RWPE2 (cell line): ENCODE data around the gene HBG1.

Experiments
- ATAC-seq: fragments of 200-7000 bp; cut with Tn5 transposase; 3 replicates; pipeline ENCODE4 v1.9.1; 2021; ENCODE audit warnings: low read depth
- DNase-seq: peaks from one replicate; pipeline ENCODE4 v3.0.0-alpha.2; 2020; ENCODE audit warnings: low spot score
- H3K27ac ChIP-seq: fragments of 450-650 bp; 2 replicates; pipeline ENCODE4 v1.5.1; 2017; ENCODE audit warnings: mild to moderate bottlenecking; ENCODE audit not compliant: poor library complexity, severe bottlenecking
- H3K27me3 ChIP-seq: fragments of 250-450 bp; sonication (Bioruptor Pico); 2 replicates; pipeline ENCODE4 v1.5.1; 2021; ENCODE audit warnings: mild to moderate bottlenecking, moderate library complexity; ENCODE audit not compliant: insufficient read depth, poor library complexity, severe bottlenecking
- H3K36me3 ChIP-seq: fragments of 250-450 bp; sonication (Bioruptor Pico); 2 replicates; pipeline ENCODE4 v1.5.1; 2020; ENCODE audit warnings: low read depth, mild to moderate bottlenecking, moderate library complexity
- H3K4me1 ChIP-seq: fragments of 250-450 bp; sonication (Bioruptor Pico); 2 replicates; pipeline ENCODE4 v1.5.1; 2021; ENCODE audit warnings: mild to moderate bottlenecking, moderate library complexity; ENCODE audit not compliant: insufficient read depth, poor library complexity, severe bottlenecking
- H3K4me3 ChIP-seq: fragments of 250-450 bp; sonication (Bioruptor Pico); 2 replicates; pipeline ENCODE4 v1.5.1; 2021; ENCODE audit warnings: mild to moderate bottlenecking, moderate library complexity; ENCODE audit not compliant: severe bottlenecking
- H3K9me3 ChIP-seq: fragments of 250-450 bp; sonication (Bioruptor Pico); 2 replicates; pipeline ENCODE4 v1.5.1; 2021; ENCODE audit warnings: mild to moderate bottlenecking, moderate library complexity; ENCODE audit not compliant: severe bottlenecking
- TF ChIP-seq, protein P1 (sequence below): fragments of 450-650 bp; IDR thresholded peaks from one replicate; pipeline ENCODE4 v1.5.1; 2017; ENCODE audit warnings: mild to moderate bottlenecking, moderate library complexity; ENCODE audit not compliant: poor library complexity, severe bottlenecking

HBG1 gene

DNA sequence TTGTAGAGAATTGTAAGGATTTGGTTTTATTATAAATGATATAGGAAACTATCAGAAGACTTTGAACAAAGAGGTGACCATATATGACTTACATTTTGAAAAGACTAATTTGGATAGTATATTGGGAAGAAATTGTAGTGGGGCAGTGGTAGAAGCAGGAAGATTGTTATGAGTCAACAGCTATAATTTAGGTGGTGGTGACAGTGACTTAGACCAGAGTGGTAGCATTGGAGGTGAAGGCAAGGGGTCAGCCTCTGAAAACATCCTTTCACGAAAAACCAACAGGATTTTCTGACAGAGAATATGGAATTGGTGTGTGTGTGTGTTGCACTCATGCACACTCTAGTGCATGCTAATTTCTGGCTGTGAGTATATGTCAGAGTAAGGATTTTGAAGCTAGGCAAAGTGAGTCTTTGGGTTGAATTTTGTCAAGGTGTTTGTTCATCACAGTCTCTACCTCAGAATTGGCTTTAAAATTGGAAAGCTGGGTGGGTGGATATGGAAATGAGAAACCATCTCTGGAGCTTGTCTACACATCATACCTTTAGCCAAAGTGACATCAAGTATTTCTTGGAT lies 28.2 kb upstream of the HBG1 start:
- no peak for ATAC-seq
- H3K4me3 ChIP-seq, result no peak overlapping the region
- H3K36me3 ChIP-seq, result no peaks in the 10 kb centered on the region
- no peak overlapping the region for H3K27ac ChIP-seq
- DNase-seq, result no peak
- no peaks in the 10 kb centered on the region for H3K27me3 ChIP-seq
- H3K9me3 ChIP-seq, result no peaks in the 10 kb centered on the region
- H3K4me1 ChIP-seq, result peaks cover 22% of the 10 kb centered on the region
- TF ChIP-seq, protein P1, sequence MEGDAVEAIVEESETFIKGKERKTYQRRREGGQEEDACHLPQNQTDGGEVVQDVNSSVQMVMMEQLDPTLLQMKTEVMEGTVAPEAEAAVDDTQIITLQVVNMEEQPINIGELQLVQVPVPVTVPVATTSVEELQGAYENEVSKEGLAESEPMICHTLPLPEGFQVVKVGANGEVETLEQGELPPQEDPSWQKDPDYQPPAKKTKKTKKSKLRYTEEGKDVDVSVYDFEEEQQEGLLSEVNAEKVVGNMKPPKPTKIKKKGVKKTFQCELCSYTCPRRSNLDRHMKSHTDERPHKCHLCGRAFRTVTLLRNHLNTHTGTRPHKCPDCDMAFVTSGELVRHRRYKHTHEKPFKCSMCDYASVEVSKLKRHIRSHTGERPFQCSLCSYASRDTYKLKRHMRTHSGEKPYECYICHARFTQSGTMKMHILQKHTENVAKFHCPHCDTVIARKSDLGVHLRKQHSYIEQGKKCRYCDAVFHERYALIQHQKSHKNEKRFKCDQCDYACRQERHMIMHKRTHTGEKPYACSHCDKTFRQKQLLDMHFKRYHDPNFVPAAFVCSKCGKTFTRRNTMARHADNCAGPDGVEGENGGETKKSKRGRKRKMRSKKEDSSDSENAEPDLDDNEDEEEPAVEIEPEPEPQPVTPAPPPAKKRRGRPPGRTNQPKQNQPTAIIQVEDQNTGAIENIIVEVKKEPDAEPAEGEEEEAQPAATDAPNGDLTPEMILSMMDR, result no peak

DNA sequence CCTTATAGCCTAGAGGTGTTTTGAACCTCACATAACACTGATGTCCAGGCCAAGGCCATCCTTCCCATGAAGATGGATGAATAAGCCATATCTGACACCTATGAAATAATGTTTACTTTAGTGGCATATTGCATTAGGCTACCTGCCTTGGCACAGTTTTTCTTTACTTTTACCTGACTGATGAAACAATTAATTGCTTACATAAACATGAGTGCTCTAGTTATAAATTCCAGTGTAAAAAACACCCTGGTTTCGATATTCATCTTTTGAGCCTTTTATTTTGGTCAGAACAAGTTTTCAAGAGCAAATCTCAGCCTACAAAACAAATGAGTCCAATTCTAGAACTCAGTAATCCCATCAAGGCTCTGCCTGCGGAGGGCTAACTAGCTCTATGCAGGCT lies 27.0 kb upstream of the HBG1 start:
- no peak overlapping the region for H3K4me3 ChIP-seq
- TF ChIP-seq, protein P1, result no peak
- H3K36me3 ChIP-seq, result no peaks in the 10 kb centered on the region
- DNase-seq, result no peak
- H3K9me3 ChIP-seq, result no peaks in the 10 kb centered on the region
- H3K27me3 ChIP-seq, result no peaks in the 10 kb centered on the region
- ATAC-seq, result no peak
- H3K27ac ChIP-seq, result no peak overlapping the region
- peaks cover 22% of the 10 kb centered on the region for H3K4me1 ChIP-seq

DNA sequence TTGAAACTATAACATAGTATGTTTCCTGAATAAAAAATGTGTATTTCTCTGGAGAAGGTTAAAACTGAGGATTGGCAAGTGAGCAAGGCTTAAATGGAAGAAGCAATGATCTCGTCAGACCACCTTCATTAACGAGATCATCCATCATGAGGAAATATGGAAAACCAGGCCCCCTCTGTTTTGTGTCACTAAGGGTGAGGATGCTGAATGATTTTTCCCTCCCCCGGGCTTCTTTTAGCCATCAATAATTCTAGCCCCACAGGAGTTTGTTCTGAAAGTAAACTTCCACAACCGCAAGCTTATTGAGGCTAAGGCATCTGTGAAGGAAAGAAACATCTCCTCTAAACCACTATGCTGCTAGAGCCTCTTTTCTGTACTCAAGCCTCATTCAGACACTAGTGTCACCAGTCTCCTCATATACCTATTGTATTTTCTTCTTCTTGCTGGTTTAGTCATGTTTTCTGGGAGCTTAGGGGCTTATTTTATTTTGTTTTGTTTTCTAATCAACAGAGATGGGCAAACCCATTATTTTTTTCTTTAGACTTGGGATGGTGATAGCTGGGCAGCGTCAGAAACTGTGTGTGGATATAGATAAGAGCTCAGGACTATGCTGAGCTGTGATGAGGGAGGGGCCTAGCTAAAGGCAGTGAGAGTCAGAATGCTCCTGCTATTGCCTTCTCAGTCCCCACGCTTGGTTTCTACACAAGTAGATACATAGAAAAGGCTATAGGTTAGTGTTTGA lies 25.9 kb upstream of the HBG1 start:
- no peak for ATAC-seq
- no peak for DNase-seq
- Histone ChIP-seq H3K27me3 (no peaks in the 10 kb centered on the region), H3K9me3 (no peaks in the 10 kb centered on the region), H3K4me3 (no peak overlapping the region), H3K36me3 (no peaks in the 10 kb centered on the region), H3K27ac (no peak overlapping the region), H3K4me1 (peaks cover 17% of the 10 kb centered on the region)
- TF ChIP-seq, protein P1, result no peak

DNA sequence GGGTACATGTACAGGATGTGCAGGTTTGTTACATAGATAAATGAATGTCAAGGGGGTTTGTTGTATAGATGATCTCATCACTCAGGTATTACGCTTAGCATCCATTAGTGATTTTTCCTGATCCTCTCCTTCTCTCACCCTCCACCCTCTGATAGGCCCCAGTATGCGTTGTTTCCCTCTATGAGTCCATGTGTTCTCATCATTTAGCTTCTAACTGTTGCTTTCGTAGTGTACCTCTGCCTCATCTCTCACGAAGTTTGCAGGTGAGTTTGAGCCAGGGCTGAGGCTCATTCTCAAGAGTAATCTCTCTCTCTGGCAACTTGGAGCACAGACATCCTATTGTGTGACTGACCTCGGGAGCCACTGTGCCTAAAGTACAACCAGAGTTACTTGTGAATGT lies 24.7 kb upstream of the HBG1 start:
- peak; percentile 41; the same call in 2 of the 3 replicates for ATAC-seq

More for the DNA sequence above, 24.7 kb upstream of the HBG1 start:
- no peak overlapping the region for H3K27ac ChIP-seq
- DNase-seq, result no peak
- no peaks in the 10 kb centered on the region for H3K36me3 ChIP-seq
- H3K9me3 ChIP-seq, result no peaks in the 10 kb centered on the region
- H3K27me3 ChIP-seq, result no peaks in the 10 kb centered on the region
- H3K4me3 ChIP-seq, result no peak overlapping the region
- H3K4me1 ChIP-seq, result peaks cover 7% of the 10 kb centered on the region
- TF ChIP-seq, protein P1, result no peak
